Spleen (tissue), 11 donors: ENCODE data around the gene TRMT1. TPM values are rescaled to one million over a fixed set of nuclear protein-coding genes. Genes with fewer than 3 reads are reported as not detected.

Experiments used
- DNase-seq: peaks from one replicate; pipeline ENCODE4 v3.0.0-alpha.2; 2020
- H3K27ac ChIP-seq, 8 donors: fragments of 200-600 bp; sonication (generic) in 7 of 8; 1 replicate in 4 of 8; 2 replicates in 4 of 8; pipeline versions ENCODE4 v1.5.0 to v1.8.0; 2016 to 2021; ENCODE audit warnings: inconsistent platforms in 4 of 8, mild to moderate bottlenecking in 4 of 8, moderate library complexity in 1 of 8
- H3K27me3 ChIP-seq, 7 donors: fragments of 200-600 bp; sonication (generic) in 6 of 7; replicated peaks in 1 of 7; 1 replicate in 4 of 7; 2 replicates in 3 of 7; pipeline versions ENCODE4 v1.5.0 to v1.8.0; 2016 to 2021; ENCODE audit warnings: inconsistent platforms in 3 of 7, mild to moderate bottlenecking in 1 of 7
- H3K36me3 ChIP-seq, 6 donors: fragments of 200-600 bp; sonication (generic) in 5 of 6; 1 replicate in 4 of 6; 2 replicates in 2 of 6; pipeline versions ENCODE4 v1.5.0 to v1.8.0; 2016 to 2021; ENCODE audit warnings: inconsistent platforms in 2 of 6
- H3K4me1 ChIP-seq, 6 donors: fragments of 200-600 bp; sonication (generic) in 5 of 6; 1 replicate in 3 of 6; 2 replicates in 3 of 6; pipeline versions ENCODE4 v1.5.0 to v1.8.0; 2016 to 2021; ENCODE audit warnings: inconsistent platforms in 3 of 6
- H3K4me3 ChIP-seq, 8 donors: fragments of 200-600 bp; sonication (generic) in 7 of 8; 1 replicate in 4 of 8; 2 replicates in 4 of 8; pipeline versions ENCODE4 v1.5.0 to v1.8.0; 2016 to 2021; ENCODE audit warnings: inconsistent platforms in 4 of 8, mild to moderate bottlenecking in 4 of 8, moderate library complexity in 2 of 8
- H3K9me3 ChIP-seq, 8 donors: fragments of 200-600 bp; sonication (generic) in 7 of 8; 1 replicate in 4 of 8; 2 replicates in 4 of 8; pipeline versions ENCODE4 v1.5.0 to v1.8.0; 2016 to 2021; ENCODE audit warnings: inconsistent platforms in 4 of 8
- CTCF ChIP-seq, 11 experiments: fragments of 200-600 bp in 7 of 11; fragments of 450-650 bp in 4 of 11; sonication (generic) in 4 of 11; IDR thresholded peaks in 8 of 11; conservative IDR thresholded peaks in 3 of 11; 1 replicate in 7 of 11; 2 replicates in 4 of 11; pipeline versions ENCODE4 v1.4.0 to v1.8.0; 2016 to 2021; ENCODE audit warnings: antibody characterized with exemption in 11 of 11, inconsistent platforms in 4 of 11, mild to moderate bottlenecking in 1 of 11
- POLR2A ChIP-seq, 3 donors: fragments of 450-650 bp; IDR thresholded peaks; one replicate each; pipeline ENCODE4 v1.5.1; 2017; ENCODE audit warnings: antibody characterized with exemption in 3 of 3, mild to moderate bottlenecking in 1 of 3
- POLR2AphosphoS5 ChIP-seq, 3 donors: sonication (generic); formaldehyde crosslinking; IDR thresholded peaks; one replicate each; pipeline ENCODE4 v1.5.1; 2017; ENCODE audit warnings: antibody characterized with exemption in 3 of 3
- whole genome bisulfite sequencing, 5 donors: extraction: QIAGEN DNeasy Blood & Tissue Kit in 3 of 5; methylation state at CpG; one replicate each; pipeline versions ENCODE4 v1.1.5 to v1.1.7; 2013 to 2018; 5-methylcytosine and 5-hydroxymethylcytosine counted together
- intact Hi-C: fragments of 100-400 bp; cut with DNase I; formaldehyde crosslinking; loops from one replicate; pipeline ENCODE4 v1.15.0; 2023; ENCODE audit warnings: low total_unique reads
- polyA plus RNA-seq, 3 donors: library from polyadenylated mRNA; stranded (reverse); fragments of 200-250 nt; gene quantifications; one replicate each; pipeline ENCODE4 v1.2.1, GENCODE V29; 2013
- total RNA-seq, 7 donors: library from RNA; depleted of rRNA in 3 of 7; stranded (reverse); fragments of >200 nt in 3 of 7; fragmentation: NEBNext Ultra II Directional in 4 of 7; extraction: Animal tissue kit (Norgen Biotek cat#: 25700) in 4 of 7; gene quantifications; one replicate each; pipeline versions ENCODE4 v1.1.0 to v1.2.1, GENCODE V29; 2016 to 2021
- donor health status: healthy with polysubstance abuse.
- donor health status: DM: no; HTN: no; CAD: no; lungs with moderate emphysema.
- donor health status: DM: no; HTN: no; CAD: no.
- donor health status: Bipolar disorder and iron deficiency.
- donor health status: healthy.
- donor health status: DM: no; HTN: no; CAD: no.
- donor health status: DM: yes; HTN: yes; CAD: no.

TRMT1 gene
- total and polyA plus RNA-seq, 10 donors, result 27.7 to 109 (median 47.3) TPM

GRCh38 chr19:13132471-13133180, 16.1 kb upstream of the TRMT1 start:
- H3K4me1 ChIP-seq, result peaks cover 0 to 36% (median 5%) of the 10 kb centered on the region in 6 donors
- DNase-seq, result no peak
- H3K9me3 ChIP-seq, result no peaks in the 10 kb centered on the region
- no peaks in the 10 kb centered on the region for H3K27me3 ChIP-seq
- H3K27ac ChIP-seq, result peak overlapping the region in 1 of 8 donors; percentile 36
- H3K4me3 ChIP-seq, result no peak overlapping the region
- intact Hi-C loops, result no loop called here
- 63 to 76% (median 73%) methylated on average over 8 of the region's 8 CpGs for WGBS, 5 donors
- H3K36me3 ChIP-seq, result peaks cover 0 to 57% (median 26%) of the 10 kb centered on the region in 6 donors
- no peak for TF ChIP-seq POLR2AphosphoS5 (IDR thresholded peaks at IDR 0.05)
- no peak for TF ChIP-seq POLR2A (IDR thresholded peaks at IDR 0.05)
- TF ChIP-seq CTCF (IDR thresholded peaks at IDR 0.05 in 8 of 11, conservative IDR thresholded peaks at IDR 0.05 in 3 of 11), result no peak

DNA sequence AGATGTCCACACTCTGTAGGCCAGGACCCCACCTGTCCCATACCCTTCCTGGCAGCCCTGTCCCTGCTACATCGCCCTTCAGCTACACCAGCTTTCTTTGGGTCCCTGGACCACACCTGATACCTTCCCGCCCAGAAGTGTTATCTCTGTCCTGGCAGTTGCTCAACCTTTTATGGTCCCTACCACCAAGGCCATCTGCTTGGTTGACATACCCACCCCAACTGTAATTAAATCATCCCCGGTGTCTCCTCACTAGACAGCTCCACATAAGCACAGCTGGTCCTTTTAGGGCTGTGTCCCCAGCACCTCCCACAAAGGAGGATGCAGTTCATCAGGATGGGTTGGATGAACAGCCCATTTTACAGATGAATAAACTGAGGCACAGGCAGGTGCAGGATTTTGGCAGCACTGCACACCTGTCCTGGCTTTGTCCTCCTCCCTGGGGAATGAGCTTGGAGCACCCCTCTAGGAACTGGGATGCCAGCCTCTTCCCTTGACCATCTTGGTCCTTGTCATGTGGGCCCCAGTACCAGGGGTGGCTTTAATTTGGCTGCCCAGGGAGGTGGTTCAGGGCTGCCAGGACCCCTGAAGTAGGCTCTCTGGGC, 14.4 kb upstream of the TRMT1 start:
- no peaks in the 10 kb centered on the region for H3K27me3 ChIP-seq
- intact Hi-C loops, result no loop called here
- no peak overlapping the region for H3K4me3 ChIP-seq
- peaks cover 0 to 38% (median 5%) of the 10 kb centered on the region in 6 donors for H3K4me1 ChIP-seq
- no peak for TF ChIP-seq POLR2A (IDR thresholded peaks at IDR 0.05)
- peaks cover 0 to 50% (median 10%) of the 10 kb centered on the region in 6 donors for H3K36me3 ChIP-seq
- H3K27ac ChIP-seq, result no peak overlapping the region
- no peak for DNase-seq
- H3K9me3 ChIP-seq, result no peaks in the 10 kb centered on the region
- 85 to 98% (median 93%) methylated on average over 3 of the region's 3 CpGs for WGBS, 5 donors

GRCh38 chr19:13129384-13129783, 12.8 kb upstream of the TRMT1 start:
- no peak for TF ChIP-seq POLR2A (IDR thresholded peaks at IDR 0.05)
- TF ChIP-seq POLR2AphosphoS5 (IDR thresholded peaks at IDR 0.05), result no peak
- no peak for TF ChIP-seq CTCF (IDR thresholded peaks at IDR 0.05 in 8 of 11, conservative IDR thresholded peaks at IDR 0.05 in 3 of 11)
- WGBS, 5 donors, result 85 to 100% (median 94%) methylated on average over 4 to 9 of the region's 9 CpGs
- H3K36me3 ChIP-seq, result peaks cover 0 to 46% (median under 1%) of the 10 kb centered on the region in 6 donors
- intact Hi-C loops, result no loop called here
- H3K27ac ChIP-seq, result no peak overlapping the region
- H3K27me3 ChIP-seq, result no peaks in the 10 kb centered on the region
- no peak overlapping the region for H3K4me3 ChIP-seq
- H3K4me1 ChIP-seq, result peaks cover 0 to 38% (median 5%) of the 10 kb centered on the region in 6 donors
- H3K9me3 ChIP-seq, result no peaks in the 10 kb centered on the region
- DNase-seq, result no peak

GRCh38 chr19:13128583-13128982, 12.0 kb upstream of the TRMT1 start:
- Histone ChIP-seq H3K36me3 (peaks cover 0 to 39% (median 2%) of the 10 kb centered on the region in 6 donors), H3K4me1 (peaks cover 0 to 37% (median 5%) of the 10 kb centered on the region in 6 donors), H3K9me3 (no peaks in the 10 kb centered on the region), H3K27me3 (no peaks in the 10 kb centered on the region), H3K4me3 (no peak overlapping the region), H3K27ac (no peak overlapping the region)
- intact Hi-C loops, result no loop called here
- TF ChIP-seq CTCF (IDR thresholded peaks at IDR 0.05 in 8 of 11, conservative IDR thresholded peaks at IDR 0.05 in 3 of 11), result no peak
- TF ChIP-seq POLR2A (IDR thresholded peaks at IDR 0.05), result no peak
- TF ChIP-seq POLR2AphosphoS5 (IDR thresholded peaks at IDR 0.05), result no peak
- DNase-seq, result no peak
- WGBS, 5 donors, result 40 to 100% (median 67%) methylated on average over 1 of the region's 1 CpG
